ENCODE data around the gene MXD3.

- TF ChIP-seq BACH2 (CRISPR knock-in tag; IDR thresholded peaks at IDR 0.05; ENCODE audit: borderline replicate concordance) (no peak), ZNF565 (CRISPR knock-in tag; conservative IDR thresholded peaks at IDR 0.05; ENCODE audit: low read depth) (no peak), ESRRG (CRISPR knock-in tag; IDR thresholded peaks at IDR 0.05) (no peak), ZFP3 (CRISPR knock-in tag; IDR thresholded peaks at IDR 0.05) (no peak), TCF4 (CRISPR knock-in tag; IDR thresholded peaks at IDR 0.05; ENCODE audit: borderline replicate concordance) (no peak), CSDC2 (CRISPR knock-in tag; IDR thresholded peaks at IDR 0.05) (no peak), ZFP30 (CRISPR knock-in tag; IDR thresholded peaks at IDR 0.05) (no peak), PATZ1 (CRISPR knock-in tag; IDR thresholded peaks at IDR 0.05; ENCODE audit: borderline replicate concordance) (no peak), ZC3H10 (CRISPR knock-in tag; IDR thresholded peaks at IDR 0.05) (no peak)
Measured at GRCh38 chr5:177355162-177355867, 43.6 kb upstream of the MXD3 start.
